Testis (tissue), 3 donors: Measurements from ENCODE around the gene TMEM74B. TPM values are rescaled to one million over a fixed set of nuclear protein-coding genes. Genes with fewer than 3 reads are reported as not detected.

Experiments used
- DNase-seq: peaks from one replicate; pipeline ENCODE4 v3.0.0-alpha.2; 2019
- H3K27ac ChIP-seq, 2 donors: fragments of 200-600 bp; sonication (generic); one replicate each; pipeline ENCODE4 v1.5.1; 2019
- H3K27me3 ChIP-seq: fragments of 200-600 bp; sonication (generic); one replicate; pipeline ENCODE4 v1.5.1; 2019
- H3K36me3 ChIP-seq: fragments of 200-600 bp; sonication (generic); one replicate; pipeline ENCODE4 v1.5.1; 2017; ENCODE audit warnings: low read depth; ENCODE audit errors: missing control alignments
- H3K4me1 ChIP-seq: fragments of 200-600 bp; sonication (generic); one replicate; pipeline ENCODE4 v1.5.1; 2019
- H3K4me3 ChIP-seq, 2 donors: fragments of 200-600 bp; sonication (generic); one replicate each; pipeline ENCODE4 v1.5.1; 2017 to 2019
- H3K9me3 ChIP-seq: fragments of 200-600 bp; sonication (generic); one replicate; pipeline ENCODE4 v1.5.1; 2017
- POLR2A ChIP-seq: fragments of 450-650 bp; IDR thresholded peaks from one replicate; pipeline ENCODE4 v1.6.1; 2017; ENCODE audit warnings: antibody characterized with exemption, mild to moderate bottlenecking, moderate library complexity
- WGBS, 2 donors: methylation state at CpG; one replicate each; pipeline ENCODE4 v1.1.5; 2018; 5-methylcytosine and 5-hydroxymethylcytosine counted together
- intact Hi-C: fragments of 100-400 bp; cut with DNase I; formaldehyde crosslinking; loops from one replicate; pipeline ENCODE4 v1.15.1; 2023; ENCODE audit warnings: low total_unique reads
- polyA plus RNA-seq: library from polyadenylated mRNA; stranded (reverse); fragments of 350-450 nt; fragmentation: Illumina TruSeq; extraction: RNeasy Lipid Tissue Mini Kit (QIAGEN cat#74804); gene quantifications from one replicate; pipeline ENCODE4 v1.2.3, GENCODE V29; 2014; ENCODE audit warnings: low read depth, low replicate concordance; ENCODE audit not compliant: insufficient read depth
- total RNA-seq, 2 donors: library from RNA; depleted of rRNA; stranded (reverse); fragments of >200 nt; gene quantifications; one replicate each; pipeline ENCODE4 v1.2.3, GENCODE V29; 2016
- TF ChIP-seq, protein P1 (sequence below), 3 experiments: fragments of 450-650 bp in 2 of 3; fragments of 200-600 bp in 1 of 3; sonication (generic) in 1 of 3; IDR thresholded peaks; one replicate each; pipeline ENCODE4 v1.5.1; 2016 to 2019; ENCODE audit warnings: antibody characterized with exemption in 3 of 3, mild to moderate bottlenecking in 2 of 3, moderate library complexity in 1 of 3

The TMEM74B gene
- total and polyA plus RNA-seq, 3 donors from 2014 or later = 3.9 to 6.7 (median 4.8) TPM

- TF ChIP-seq POLR2A = no peak
- H3K9me3 ChIP-seq = no peaks in the 10 kb centered on the region
- H3K36me3 ChIP-seq = no peaks in the 10 kb centered on the region
- no peak overlapping the region for H3K27ac ChIP-seq
- no peak overlapping the region for H3K4me3 ChIP-seq
- H3K27me3 ChIP-seq = no peaks in the 10 kb centered on the region
- H3K4me1 ChIP-seq = peaks cover 7% of the 10 kb centered on the region
- WGBS, 2 donors = 71 to 74% methylated on average over 3 of the region's 3 CpGs
- no peak for DNase-seq
- intact Hi-C loops = no loop called here
Measured at GRCh38 chr20:1207293-1207878, 22.6 kb upstream of the TMEM74B start.

- 41 to 59% methylated on average over 14 to 19 of the region's 19 CpGs for WGBS, 2 donors
- H3K4me1 ChIP-seq = peaks cover 7% of the 10 kb centered on the region
- TF ChIP-seq, protein P1, sequence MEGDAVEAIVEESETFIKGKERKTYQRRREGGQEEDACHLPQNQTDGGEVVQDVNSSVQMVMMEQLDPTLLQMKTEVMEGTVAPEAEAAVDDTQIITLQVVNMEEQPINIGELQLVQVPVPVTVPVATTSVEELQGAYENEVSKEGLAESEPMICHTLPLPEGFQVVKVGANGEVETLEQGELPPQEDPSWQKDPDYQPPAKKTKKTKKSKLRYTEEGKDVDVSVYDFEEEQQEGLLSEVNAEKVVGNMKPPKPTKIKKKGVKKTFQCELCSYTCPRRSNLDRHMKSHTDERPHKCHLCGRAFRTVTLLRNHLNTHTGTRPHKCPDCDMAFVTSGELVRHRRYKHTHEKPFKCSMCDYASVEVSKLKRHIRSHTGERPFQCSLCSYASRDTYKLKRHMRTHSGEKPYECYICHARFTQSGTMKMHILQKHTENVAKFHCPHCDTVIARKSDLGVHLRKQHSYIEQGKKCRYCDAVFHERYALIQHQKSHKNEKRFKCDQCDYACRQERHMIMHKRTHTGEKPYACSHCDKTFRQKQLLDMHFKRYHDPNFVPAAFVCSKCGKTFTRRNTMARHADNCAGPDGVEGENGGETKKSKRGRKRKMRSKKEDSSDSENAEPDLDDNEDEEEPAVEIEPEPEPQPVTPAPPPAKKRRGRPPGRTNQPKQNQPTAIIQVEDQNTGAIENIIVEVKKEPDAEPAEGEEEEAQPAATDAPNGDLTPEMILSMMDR (IDR thresholded peaks at IDR 0.05) = no peak
- TF ChIP-seq POLR2A = no peak
- no peak overlapping the region for H3K27ac ChIP-seq
- no peaks in the 10 kb centered on the region for H3K36me3 ChIP-seq
- intact Hi-C loops = no loop called here
- H3K27me3 ChIP-seq = no peaks in the 10 kb centered on the region
- H3K4me3 ChIP-seq = no peak overlapping the region
- H3K9me3 ChIP-seq = no peaks in the 10 kb centered on the region
- DNase-seq = no peak
Measured at GRCh38 chr20:1206366-1207148, 21.8 kb upstream of the TMEM74B start.

DNA sequence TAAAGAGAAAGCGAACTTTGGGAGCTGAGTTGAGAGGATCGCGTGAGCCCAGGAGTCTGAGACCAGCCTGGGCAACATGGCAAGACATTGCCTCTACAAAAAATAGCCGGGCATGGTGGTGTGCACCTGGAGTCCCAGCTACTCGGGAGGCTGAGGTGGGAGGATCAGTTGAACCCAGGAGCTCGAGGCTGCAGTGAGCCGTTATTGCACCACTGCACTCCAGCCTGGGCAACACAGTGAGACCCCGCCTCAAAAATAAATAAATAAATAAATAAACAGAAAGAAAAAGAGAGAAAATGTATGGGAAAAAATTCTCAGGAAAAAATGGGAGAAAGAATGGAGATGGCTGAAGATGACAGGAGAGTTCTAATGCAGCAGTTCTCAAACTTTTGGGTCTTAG lies 21.0 kb upstream of the TMEM74B start:
- 93% methylated on average over 8 of the region's 8 CpGs for WGBS, 2 donors
- Histone ChIP-seq H3K36me3 (no peaks in the 10 kb centered on the region), H3K27me3 (no peaks in the 10 kb centered on the region), H3K4me3 (no peak overlapping the region), H3K27ac (no peak overlapping the region), H3K4me1 (peaks cover 7% of the 10 kb centered on the region), H3K9me3 (no peaks in the 10 kb centered on the region)
- intact Hi-C loops = no loop called here
- TF ChIP-seq, protein P1 (IDR thresholded peaks at IDR 0.05) = no peak
- no peak for TF ChIP-seq POLR2A
- no peak for DNase-seq

- Histone ChIP-seq H3K4me3 (no peak overlapping the region), H3K9me3 (no peaks in the 10 kb centered on the region), H3K27me3 (no peaks in the 10 kb centered on the region), H3K27ac (no peak overlapping the region), H3K4me1 (peaks cover 7% of the 10 kb centered on the region), H3K36me3 (no peaks in the 10 kb centered on the region)
- intact Hi-C loops = no loop called here
- TF ChIP-seq POLR2A = no peak
- TF ChIP-seq, protein P1 (IDR thresholded peaks at IDR 0.05) = no peak
- whole genome bisulfite sequencing, 2 donors = 85 to 90% methylated on average over 2 of the region's 2 CpGs
- DNase-seq = no peak
Measured at GRCh38 chr20:1204576-1204975, 19.8 kb upstream of the TMEM74B start.

- DNase-seq = no peak
- intact Hi-C loops = no loop called here
- TF ChIP-seq, protein P1 (IDR thresholded peaks at IDR 0.05) = no peak
- TF ChIP-seq POLR2A = no peak
- no peak overlapping the region for H3K27ac ChIP-seq
- 73 to 77% methylated on average over 3 to 5 of the region's 5 CpGs for WGBS, 2 donors
- no peaks in the 10 kb centered on the region for H3K9me3 ChIP-seq
- H3K4me1 ChIP-seq = peaks cover 7% of the 10 kb centered on the region
- no peaks in the 10 kb centered on the region for H3K27me3 ChIP-seq
- no peaks in the 10 kb centered on the region for H3K36me3 ChIP-seq
- no peak overlapping the region for H3K4me3 ChIP-seq
Measured at GRCh38 chr20:1204113-1204512, 19.3 kb upstream of the TMEM74B start.
